Measurements from ENCODE around the gene IL12RB2. TPM values are rescaled to one million over a fixed set of nuclear protein-coding genes. Genes with fewer than 3 reads are reported as not detected.
A peak's percentile ranks its signal among the peaks of the same experiment; 100 is the strongest.
"Not testable (repeated sequence)": the region's sequence is repeated elsewhere in the genome, so short reads cannot be mapped to it uniquely, and the experiment has no call there.

The IL12RB2 gene
- total RNA-seq, 2 experiments from 2014 or later = 39.8 to 40.2 TPM

GRCh38 chr1:67415041-67415440, 107.4 kb downstream of the IL12RB2 start:
- H3K27ac Mint-ChIP-seq = peak overlapping the region; percentile 72
- no peak overlapping the region for H3K4me3 Mint-ChIP-seq
- peaks cover 53% of the 10 kb centered on the region for H3K4me1 Mint-ChIP-seq
- no peaks in the 10 kb centered on the region for H3K27me3 Mint-ChIP-seq
- no peak for DNase-seq
- H3K36me3 Mint-ChIP-seq = peaks cover 76% of the 10 kb centered on the region
- no peaks in the 10 kb centered on the region for H3K9me3 Mint-ChIP-seq

- peaks cover 82% of the 10 kb centered on the region for H3K36me3 Mint-ChIP-seq
- not testable (repeated sequence) for DNase-seq, H3K27me3 Mint-ChIP-seq, H3K9me3 Mint-ChIP-seq, H3K4me3 Mint-ChIP-seq
- peaks cover 67% of the 10 kb centered on the region for H3K4me1 Mint-ChIP-seq
- peak overlapping the region; percentile 54 for H3K27ac Mint-ChIP-seq
These were observed 110.1 kb downstream of the IL12RB2 start for GRCh38 chr1:67417733-67418132.

- Mint-ChIP-seq H3K27ac (peak overlapping the region; percentile 48), H3K4me3 (no peak overlapping the region), H3K4me1 (peaks cover 75% of the 10 kb centered on the region), H3K36me3 (peaks cover 82% of the 10 kb centered on the region), H3K9me3 (no peaks in the 10 kb centered on the region), H3K27me3 (no peaks in the 10 kb centered on the region)
- DNase-seq = no peak
These were observed 111.3 kb downstream of the IL12RB2 start for GRCh38 chr1:67418839-67419586.

DNA sequence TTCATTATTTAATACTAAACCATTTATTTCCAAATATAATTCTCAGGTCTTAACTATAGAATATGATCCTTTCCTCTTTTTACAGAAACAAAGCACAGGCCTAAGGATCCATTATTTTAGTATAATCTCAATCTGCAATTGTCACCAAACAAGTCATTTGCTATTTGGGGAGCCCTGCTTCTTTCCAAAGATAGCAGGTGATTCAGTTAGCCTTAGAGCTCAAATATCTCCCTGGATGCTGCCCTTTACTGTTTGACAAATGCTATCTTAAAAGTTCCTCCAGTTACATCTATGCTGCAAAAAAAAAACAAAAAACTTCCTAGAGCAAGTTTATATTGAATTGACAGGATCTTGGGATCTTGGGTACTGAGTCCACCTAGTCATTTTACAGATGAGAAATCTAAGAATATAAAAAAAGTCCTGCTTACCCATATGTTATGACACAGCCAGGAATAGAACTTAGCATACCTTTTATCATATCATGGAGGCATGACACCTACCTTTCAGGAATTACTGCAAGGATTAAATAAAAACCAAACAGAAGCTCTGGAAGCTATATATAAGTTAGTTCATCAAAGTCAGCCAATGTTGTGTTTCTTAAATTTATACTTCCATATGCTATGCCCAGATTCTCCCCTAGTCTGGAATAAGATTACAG, 113.3 kb downstream of the IL12RB2 start:
- H3K9me3 Mint-ChIP-seq = no peaks in the 10 kb centered on the region
- H3K4me1 Mint-ChIP-seq = peaks cover 80% of the 10 kb centered on the region
- H3K27ac Mint-ChIP-seq = peak overlapping the region; percentile 63
- peak overlapping the region; percentile 18 for H3K4me3 Mint-ChIP-seq
- peaks cover 83% of the 10 kb centered on the region for H3K36me3 Mint-ChIP-seq
- DNase-seq = no peak
- H3K27me3 Mint-ChIP-seq = no peaks in the 10 kb centered on the region

GRCh38 chr1:67427465-67427864, 119.8 kb downstream of the IL12RB2 start:
- Mint-ChIP-seq H3K36me3 (peaks cover 81% of the 10 kb centered on the region), H3K9me3 (no peaks in the 10 kb centered on the region), H3K27me3 (peaks cover 5% of the 10 kb centered on the region), H3K4me1 (peaks cover 52% of the 10 kb centered on the region), H3K4me3 (peak overlapping the region; percentile 98), H3K27ac (peak overlapping the region; percentile 99)
- DNase-seq = no peak

DNA sequence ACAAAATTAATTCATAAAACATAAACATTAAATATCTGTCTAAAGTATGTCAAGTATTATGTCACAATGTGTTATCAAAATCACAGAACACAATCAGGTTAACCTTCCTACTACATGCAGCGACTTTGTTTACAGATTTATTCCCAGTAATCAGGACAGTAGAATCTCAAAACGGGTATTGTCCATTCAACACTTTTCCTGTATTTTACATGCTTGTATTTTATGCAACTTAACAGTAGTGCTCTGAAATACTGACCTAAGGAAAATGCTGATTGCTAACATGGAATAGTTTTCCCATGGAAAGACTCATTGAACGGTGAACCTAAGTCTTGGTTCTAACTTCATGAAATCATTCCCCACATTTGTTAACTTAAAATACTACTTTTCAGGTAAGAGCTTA, 120.3 kb downstream of the IL12RB2 start:
- Mint-ChIP-seq H3K9me3 (no peaks in the 10 kb centered on the region), H3K27ac (peak overlapping the region; percentile 99), H3K27me3 (peaks cover 5% of the 10 kb centered on the region), H3K4me3 (peak overlapping the region; percentile 98), H3K4me1 (peaks cover 50% of the 10 kb centered on the region), H3K36me3 (peaks cover 78% of the 10 kb centered on the region)
- DNase-seq = no peak

DNA sequence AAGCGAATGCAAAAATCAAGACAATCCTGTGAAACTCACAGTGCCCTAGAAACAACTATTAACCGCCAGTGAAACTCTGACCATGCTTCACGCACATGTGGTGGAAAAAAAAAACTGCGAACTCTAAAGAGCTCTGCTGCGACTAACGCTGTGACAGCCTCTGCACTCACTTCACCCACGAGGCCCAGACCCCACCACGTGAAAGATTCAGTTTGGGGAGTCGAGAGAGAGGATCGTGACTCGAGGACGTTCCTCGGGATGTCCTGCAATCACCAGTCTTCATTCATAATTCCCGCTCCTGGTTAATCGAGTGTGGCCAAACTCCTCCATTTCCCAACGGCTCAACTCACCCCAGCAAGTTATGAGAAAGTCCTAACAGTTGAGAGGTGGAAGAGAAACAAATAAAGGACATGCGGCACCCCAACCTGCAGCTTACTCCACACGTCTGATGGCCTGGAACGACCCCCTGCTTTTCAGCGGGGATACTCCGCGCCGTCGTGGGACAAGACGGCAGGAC, 121.4 kb downstream of the IL12RB2 start:
- H3K4me1 Mint-ChIP-seq = peaks cover 52% of the 10 kb centered on the region
- H3K27me3 Mint-ChIP-seq = peaks cover 5% of the 10 kb centered on the region
- no peaks in the 10 kb centered on the region for H3K9me3 Mint-ChIP-seq
- H3K36me3 Mint-ChIP-seq = peaks cover 71% of the 10 kb centered on the region
- H3K27ac Mint-ChIP-seq = peak overlapping the region; percentile 99
- peak overlapping the region; percentile 98 for H3K4me3 Mint-ChIP-seq
- peak; percentile 65 for DNase-seq

DNA sequence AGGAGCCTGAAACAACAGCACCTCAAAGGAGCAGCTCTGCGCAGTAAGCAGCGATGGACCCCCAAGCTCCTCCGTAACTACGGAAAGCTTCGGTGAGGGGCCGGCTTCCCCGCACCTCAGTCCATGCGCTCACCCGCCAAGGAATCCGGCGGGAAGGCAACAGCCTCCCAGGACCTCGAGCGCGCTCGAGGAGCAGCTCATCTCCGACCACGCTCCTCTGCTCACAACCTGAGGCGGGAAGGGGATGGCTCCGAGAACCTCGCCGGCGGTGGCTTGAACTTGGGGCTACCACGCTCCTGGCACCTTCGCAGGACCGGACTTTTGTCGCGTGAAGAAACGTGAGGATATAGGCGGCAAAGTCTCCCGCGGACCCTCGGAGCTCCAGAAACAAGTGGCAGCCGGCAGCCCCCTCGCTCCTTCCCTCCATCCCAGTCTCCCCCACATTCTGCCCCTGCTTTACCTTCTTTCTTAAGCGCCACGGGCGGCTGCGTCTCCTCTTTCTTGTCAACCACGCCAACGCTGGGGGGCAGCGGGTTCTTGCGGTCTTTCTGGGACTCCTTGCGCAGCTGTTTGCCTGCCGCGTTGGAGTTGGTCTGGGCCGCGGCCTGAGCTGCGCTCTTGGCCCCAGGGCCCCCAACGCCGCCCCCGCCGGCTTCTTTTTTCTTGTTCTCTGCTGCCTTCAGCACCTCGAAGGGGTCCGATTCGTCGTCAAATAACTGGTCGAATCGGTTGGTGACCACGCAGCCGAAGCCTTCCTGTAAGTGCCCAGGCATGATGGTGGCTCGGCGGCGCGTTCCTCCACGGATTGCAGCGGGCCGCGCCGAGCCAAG, 122.1 kb downstream of the IL12RB2 start:
- Mint-ChIP-seq H3K4me3 (peak overlapping the region; percentile 98), H3K4me1 (peaks cover 52% of the 10 kb centered on the region), H3K27me3 (peaks cover 5% of the 10 kb centered on the region), H3K36me3 (peaks cover 65% of the 10 kb centered on the region), H3K27ac (peak overlapping the region; percentile 99), H3K9me3 (no peaks in the 10 kb centered on the region)
- DNase-seq = peak; percentile 32

GRCh38 chr1:67430358-67431155, 122.9 kb downstream of the IL12RB2 start, which contains the start of gene SERBP1:
SERBP1 (minus strand) TSS chr1:67430402; CDS start chr1:67430300, 102 bp downstream.
- Mint-ChIP-seq H3K27me3 (peaks cover 5% of the 10 kb centered on the region), H3K27ac (peak within 1 kb of the TSS; percentile 99), H3K4me3 (peak within 1 kb of the TSS; percentile 98), H3K36me3 (peaks cover 58% of the 10 kb centered on the region), H3K9me3 (no peaks in the 10 kb centered on the region), H3K4me1 (peaks cover 45% of the 10 kb centered on the region)
- peak; percentile 96 for DNase-seq

- peaks cover 51% of the 10 kb centered on the region for H3K36me3 Mint-ChIP-seq
- peaks cover 38% of the 10 kb centered on the region for H3K4me1 Mint-ChIP-seq
- no peaks in the 10 kb centered on the region for H3K9me3 Mint-ChIP-seq
- H3K4me3 Mint-ChIP-seq = peak overlapping the region; percentile 98
- DNase-seq = no peak
- H3K27me3 Mint-ChIP-seq = peaks cover 5% of the 10 kb centered on the region
- peak overlapping the region; percentile 99 for H3K27ac Mint-ChIP-seq
These were observed 123.6 kb downstream of the IL12RB2 start for GRCh38 chr1:67431156-67431765.

- H3K27me3 Mint-ChIP-seq = peaks cover 5% of the 10 kb centered on the region
- peak overlapping the region; percentile 99 for H3K27ac Mint-ChIP-seq
- H3K36me3 Mint-ChIP-seq = peaks cover 44% of the 10 kb centered on the region
- peaks cover 35% of the 10 kb centered on the region for H3K4me1 Mint-ChIP-seq
- DNase-seq = no peak
- peak overlapping the region; percentile 98 for H3K4me3 Mint-ChIP-seq
- no peaks in the 10 kb centered on the region for H3K9me3 Mint-ChIP-seq
These were observed 124.4 kb downstream of the IL12RB2 start for GRCh38 chr1:67431869-67432578.

DNA sequence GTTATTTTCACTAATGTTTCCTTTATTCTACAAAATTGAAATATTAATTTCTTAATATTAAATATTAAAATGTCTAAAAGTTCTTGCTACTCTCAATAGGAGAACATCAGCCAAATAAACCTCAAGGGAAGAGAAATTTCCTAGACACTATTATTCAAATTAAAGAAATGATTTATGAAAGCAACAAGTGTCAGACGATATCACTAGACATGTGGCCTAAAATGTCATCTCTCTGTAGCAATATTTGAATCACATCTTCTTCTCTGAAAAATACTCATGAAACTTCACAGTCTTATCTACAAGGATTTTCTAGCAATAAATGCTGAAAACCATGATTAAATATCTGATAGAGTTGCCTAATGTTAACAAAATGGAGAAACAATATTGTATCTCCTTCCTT, 125.1 kb downstream of the IL12RB2 start:
- Mint-ChIP-seq H3K27ac (peak overlapping the region; percentile 79), H3K4me1 (peaks cover 36% of the 10 kb centered on the region), H3K4me3 (no peak overlapping the region), H3K9me3 (no peaks in the 10 kb centered on the region), H3K36me3 (peaks cover 36% of the 10 kb centered on the region), H3K27me3 (peaks cover 5% of the 10 kb centered on the region)
- DNase-seq = no peak

DNA sequence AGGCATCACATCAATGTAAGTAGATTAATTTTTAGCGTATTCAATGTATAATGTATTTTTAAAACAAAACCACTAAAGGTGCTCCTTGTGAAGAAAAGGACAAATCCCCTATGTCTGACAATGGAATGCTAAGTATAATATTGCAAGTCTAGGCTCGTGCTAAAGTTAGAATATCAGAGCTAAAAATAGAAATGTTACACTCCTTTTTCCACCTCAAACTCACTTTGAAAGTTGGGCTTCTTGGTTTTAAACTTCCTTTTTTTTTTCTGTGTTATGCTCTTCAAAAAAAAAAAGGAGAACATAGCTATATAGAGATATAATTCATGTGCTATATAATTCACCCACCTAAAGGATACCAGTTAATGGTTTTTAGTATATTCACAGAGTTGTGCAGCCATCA, 126.2 kb downstream of the IL12RB2 start:
- H3K4me3 Mint-ChIP-seq = no peak overlapping the region
- H3K4me1 Mint-ChIP-seq = peaks cover 39% of the 10 kb centered on the region

More for the DNA sequence above, 126.2 kb downstream of the IL12RB2 start:
- Mint-ChIP-seq H3K27me3 (peaks cover 4% of the 10 kb centered on the region), H3K27ac (peak overlapping the region; percentile 79), H3K36me3 (peaks cover 26% of the 10 kb centered on the region), H3K9me3 (no peaks in the 10 kb centered on the region)
- no peak for DNase-seq

Measured in activated naive CD8-positive, alpha-beta T cell treated with anti-CD3 and anti-CD28 coated beads for 36 hours (primary cell).